HepG2 (cell line): ENCODE results near the gene VILL. TPM values are rescaled to one million over a fixed set of nuclear protein-coding genes. Genes with fewer than 3 reads are reported as not detected.

ENCODE experiments used
- FOXP1 ChIP-seq, 2 experiments: fragments of 450-650 bp in 1 of 2; IDR thresholded peaks; 2 replicates each; pipeline ENCODE4 v1.6.1; 2017 to 2018; ENCODE audit warnings: antibody characterized with exemption in 1 of 2
- GRHL1 ChIP-seq: sonication (generic); formaldehyde crosslinking; conservative IDR thresholded peaks from 2 replicates; pipeline ENCODE4 v1.8.0; 2022; ENCODE audit warnings: missing genetic modification reagents
- HES4 ChIP-seq: sonication (generic); formaldehyde crosslinking; IDR thresholded peaks from 2 replicates; pipeline ENCODE4 v1.9.0; 2021; ENCODE audit warnings: mild to moderate bottlenecking, missing genetic modification reagents, borderline replicate concordance
- ISX ChIP-seq: sonication (generic); formaldehyde crosslinking; conservative IDR thresholded peaks from 2 replicates; pipeline ENCODE4 v1.5.0; 2020; ENCODE audit warnings: missing genetic modification reagents
- KAT2B ChIP-seq: fragments of 150-350 bp; IDR thresholded peaks from 2 replicates; pipeline ENCODE4 v1.6.1; 2014; ENCODE audit warnings: low read depth, low read length, borderline replicate concordance
- LBX2 ChIP-seq: sonication (generic); formaldehyde crosslinking; IDR thresholded peaks from 2 replicates; pipeline ENCODE4 v1.5.0; 2020; ENCODE audit warnings: missing genetic modification reagents, mild to moderate bottlenecking, borderline replicate concordance
- MAFG ChIP-seq: sonication (generic); formaldehyde crosslinking; IDR thresholded peaks from 2 replicates; pipeline ENCODE4 v1.5.1; 2020; ENCODE audit warnings: mild to moderate bottlenecking, missing genetic modification reagents
- MIXL1 ChIP-seq: IDR thresholded peaks from 2 replicates; pipeline ENCODE4 v1.6.1; 2016
- MXI1 ChIP-seq: IDR thresholded peaks from 3 replicates; pipeline ENCODE4 v1.6.1; 2012; ENCODE audit warnings: low read depth, low read length, inconsistent platforms, borderline replicate concordance
- MYPOP ChIP-seq: sonication (generic); formaldehyde crosslinking; IDR thresholded peaks from 2 replicates; pipeline ENCODE4 v1.8.1; 2023; ENCODE audit warnings: mild to moderate bottlenecking, moderate library complexity, missing genetic modification reagents
- NAIF1 ChIP-seq: sonication (generic); formaldehyde crosslinking; IDR thresholded peaks from 2 replicates; pipeline ENCODE4 v1.5.0; 2020; ENCODE audit warnings: mild to moderate bottlenecking, missing genetic modification reagents, borderline replicate concordance
- NR2F6 ChIP-seq, 2 experiments: IDR thresholded peaks; 2 replicates each; pipeline ENCODE4 v1.6.1; 2016; ENCODE audit warnings: antibody characterized with exemption in 1 of 2, mild to moderate bottlenecking in 1 of 2
- PHB2 ChIP-seq: fragments of 450-650 bp; IDR thresholded peaks from 2 replicates; pipeline ENCODE4 v1.6.1; 2018; ENCODE audit not compliant: partially characterized antibody
- PPARG ChIP-seq: conservative IDR thresholded peaks from 2 replicates; pipeline ENCODE4 v1.6.1; 2016; ENCODE audit warnings: missing biosample characterization, missing genetic modification reagents
- SIN3A ChIP-seq: IDR thresholded peaks from 2 replicates; pipeline ENCODE4 v1.6.1; 2011; ENCODE audit warnings: low read depth, mild to moderate bottlenecking, control low read depth, low read length, borderline replicate concordance
- SIX1 ChIP-seq: sonication (generic); formaldehyde crosslinking; IDR thresholded peaks from 2 replicates; pipeline ENCODE4 v1.4.0; 2020; ENCODE audit warnings: missing genetic modification reagents, borderline replicate concordance
- TCF7 ChIP-seq: sonication (generic); IDR thresholded peaks from 2 replicates; pipeline ENCODE4 v1.6.1; 2016; ENCODE audit warnings: antibody characterized with exemption, low read depth
- TEF ChIP-seq: sonication (generic); formaldehyde crosslinking; IDR thresholded peaks from 2 replicates; pipeline ENCODE4 v1.5.0; 2020; ENCODE audit warnings: missing genetic modification reagents
- TSC22D2 ChIP-seq: sonication (generic); formaldehyde crosslinking; IDR thresholded peaks from 2 replicates; pipeline ENCODE4 v1.5.1; 2020; ENCODE audit warnings: missing genetic modification reagents, mild to moderate bottlenecking, borderline replicate concordance
- ZKSCAN8 ChIP-seq: IDR thresholded peaks from 2 replicates; pipeline ENCODE4 v1.6.1; 2016; ENCODE audit warnings: borderline replicate concordance, missing genetic modification reagents, missing compliant biosample characterization
- ZMYM2 ChIP-seq: sonication (generic); formaldehyde crosslinking; IDR thresholded peaks from 2 replicates; pipeline ENCODE4 v1.8.0; 2022; ENCODE audit warnings: mild to moderate bottlenecking, missing genetic modification reagents
- ZNF260 ChIP-seq: sonication (generic); formaldehyde crosslinking; IDR thresholded peaks from 2 replicates; pipeline ENCODE4 v1.4.0; 2020; ENCODE audit warnings: missing genetic modification reagents, low read depth, mild to moderate bottlenecking, borderline replicate concordance
- ZNF317 ChIP-seq: sonication (generic); formaldehyde crosslinking; IDR thresholded peaks from 2 replicates; pipeline ENCODE4 v1.5.0; 2020; ENCODE audit warnings: mild to moderate bottlenecking, missing genetic modification reagents
- ZNF367 ChIP-seq: sonication (generic); formaldehyde crosslinking; IDR thresholded peaks from 2 replicates; pipeline ENCODE4 v1.4.0; 2020; ENCODE audit warnings: missing genetic modification reagents, borderline replicate concordance
- ZNF432 ChIP-seq: sonication (generic); formaldehyde crosslinking; IDR thresholded peaks from 2 replicates; pipeline ENCODE4 v1.5.0; 2020; ENCODE audit warnings: missing genetic modification reagents, mild to moderate bottlenecking, borderline replicate concordance
- ZNF607 ChIP-seq: sonication (generic); formaldehyde crosslinking; IDR thresholded peaks from 2 replicates; pipeline ENCODE4 v1.5.1; 2020; ENCODE audit warnings: missing genetic modification reagents, mild to moderate bottlenecking, borderline replicate concordance
- ZNF672 ChIP-seq: sonication (generic); formaldehyde crosslinking; IDR thresholded peaks from 2 replicates; pipeline ENCODE4 v1.8.1; 2022; ENCODE audit warnings: missing genetic modification reagents
- ZNF768 ChIP-seq: sonication (generic); formaldehyde crosslinking; IDR thresholded peaks from 2 replicates; pipeline ENCODE4 v1.4.0; 2020; ENCODE audit warnings: missing genetic modification reagents
- polyA plus RNA-seq, 8 experiments: library from polyadenylated mRNA; depleted of rRNA in 3 of 8; stranded (reverse) in 7 of 8; unstranded in 1 of 8; fragments of >200 nt; fragmentation: Illumina TruSeq in 4 of 8; extraction: Trizol in 4 of 8; gene quantifications; 2 replicates each; pipeline versions ENCODE4 v1.2.1 to v1.2.3, GENCODE V29; 2011 to 2016; ENCODE audit warnings: low read depth in 4 of 8, missing spikeins in 1 of 8, mixed read lengths in 1 of 8; ENCODE audit not compliant: insufficient read depth in 1 of 8
- total RNA-seq, 5 experiments: library from RNA; depleted of rRNA; stranded (reverse); fragments of >200 nt; fragmentation: Illumina TruSeq; extraction: Trizol; gene quantifications; 2 replicates each; pipeline ENCODE4 v1.2.3, GENCODE V29; 2016; ENCODE audit warnings: low read depth in 1 of 5

Gene VILL
- total and polyA plus RNA-seq, 2 of the 13 experiments (the other 11 are each of a cell fraction or from before 2014, with no cell fraction given) = 3.2 to 5.3 TPM

- no peak for TF ChIP-seq GRHL1 (CRISPR knock-in tag)
- 0 out of 2 replicates have a peak, but pooled peaks have one; percentile 29 for TF ChIP-seq ZKSCAN8 (CRISPR knock-in tag)
- TF ChIP-seq SIX1 (CRISPR knock-in tag) = peak; percentile 50; the same call in 1 of the 2 replicates
- TF ChIP-seq ZMYM2 (CRISPR knock-in tag) = no peak
- TF ChIP-seq ZNF672 = 0 out of 2 replicates have a peak, but pooled peaks have one; percentile 72
- TF ChIP-seq ZNF432 = no peak
- TF ChIP-seq KAT2B = no peak
- TF ChIP-seq PPARG (CRISPR knock-in tag) = peak; percentile 74
- peak; percentile 76 for TF ChIP-seq FOXP1 (IDR thresholded peaks at IDR 0.05)
- peak; percentile 41; the same call in 1 of the 2 replicates for TF ChIP-seq FOXP1 (CRISPR knock-in tag; IDR thresholded peaks at IDR 0.05)
- TF ChIP-seq MAFG = no peak
- TF ChIP-seq ZNF367 = 0 out of 2 replicates have a peak, but pooled peaks have one; percentile 22
- no peak for TF ChIP-seq TSC22D2
- TF ChIP-seq SIN3A = peak; percentile 70
- 0 out of 2 replicates have a peak, but pooled peaks have one; percentile 17 for TF ChIP-seq ZNF607 (CRISPR knock-in tag)
- TF ChIP-seq TEF (CRISPR knock-in tag) = no peak
- TF ChIP-seq MIXL1 (CRISPR knock-in tag) = peak; percentile 57
- TF ChIP-seq MXI1 = no peak; the same call in 2 of the 3 replicates
- peak; percentile 17; the same call in 1 of the 2 replicates for TF ChIP-seq ZNF317 (CRISPR knock-in tag)
- TF ChIP-seq NAIF1 (CRISPR knock-in tag) = no peak
- TF ChIP-seq ISX (CRISPR knock-in tag) = no peak
- TF ChIP-seq PHB2 = no peak
- no peak for TF ChIP-seq LBX2 (CRISPR knock-in tag)
- TF ChIP-seq TCF7 = no peak
- no peak for TF ChIP-seq MYPOP (CRISPR knock-in tag)
- no peak for TF ChIP-seq HES4
- peak; percentile 43; the same call in 1 of the 2 replicates for TF ChIP-seq NR2F6 (IDR thresholded peaks at IDR 0.05)
- TF ChIP-seq NR2F6 (CRISPR knock-in tag; IDR thresholded peaks at IDR 0.05) = peak; percentile 59
- no peak for TF ChIP-seq ZNF260 (CRISPR knock-in tag)
- no peak for TF ChIP-seq ZNF768 (CRISPR knock-in tag)
Observed at GRCh38 chr3:38004415-38005075, 14.0 kb downstream of the VILL start (continued).
